GM21619 (cell line): ENCODE measurements around the gene IMP3.
"Not testable (repeated sequence)": the region's sequence is repeated elsewhere in the genome, so short reads cannot be mapped to it uniquely, and the experiment has no call there.

ENCODE experiments used
- ATAC-seq: cut with Tn5 transposase; IDR thresholded peaks from one replicate; pipeline ENCODE4 v1.9.1; 2021; ENCODE audit not compliant: unreplicated experiment

The IMP3 gene, protein sequence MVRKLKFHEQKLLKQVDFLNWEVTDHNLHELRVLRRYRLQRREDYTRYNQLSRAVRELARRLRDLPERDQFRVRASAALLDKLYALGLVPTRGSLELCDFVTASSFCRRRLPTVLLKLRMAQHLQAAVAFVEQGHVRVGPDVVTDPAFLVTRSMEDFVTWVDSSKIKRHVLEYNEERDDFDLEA

DNA sequence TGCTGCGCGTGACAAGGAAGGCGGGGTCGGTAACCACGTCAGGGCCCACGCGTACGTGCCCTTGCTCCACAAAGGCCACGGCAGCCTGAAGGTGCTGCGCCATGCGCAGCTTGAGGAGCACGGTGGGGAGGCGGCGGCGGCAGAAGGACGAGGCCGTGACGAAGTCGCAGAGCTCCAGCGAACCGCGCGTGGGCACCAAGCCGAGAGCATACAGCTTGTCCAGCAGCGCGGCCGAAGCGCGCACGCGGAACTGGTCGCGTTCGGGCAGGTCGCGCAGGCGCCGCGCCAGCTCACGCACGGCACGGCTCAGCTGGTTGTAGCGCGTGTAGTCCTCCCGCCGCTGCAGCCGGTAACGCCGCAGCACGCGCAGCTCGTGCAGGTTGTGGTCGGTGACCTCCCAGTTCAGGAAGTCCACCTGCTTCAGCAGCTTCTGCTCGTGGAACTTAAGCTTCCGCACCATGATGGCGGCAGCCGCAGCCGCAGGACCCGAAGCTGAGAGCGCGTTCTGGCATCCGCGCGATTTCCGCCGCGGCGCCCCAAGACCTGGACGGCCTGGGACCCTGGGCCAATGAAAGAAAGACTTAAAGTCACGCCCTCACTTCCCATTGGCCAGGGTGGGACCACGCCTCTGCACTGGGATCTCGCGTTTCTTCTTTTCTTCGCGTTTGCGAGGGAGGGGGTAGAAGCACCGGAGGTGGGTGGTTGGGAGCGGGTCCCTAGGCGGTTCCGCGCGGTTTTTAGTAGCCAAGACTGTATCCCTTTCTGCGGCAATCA, at the start of gene IMP3:
Gene IMP3, minus strand, starts transcription at position 516 of the 774 bp plus-strand sequence. Its CDS starts 56 bp downstream, at position 460.
- peak; percentile 85 for ATAC-seq

DNA sequence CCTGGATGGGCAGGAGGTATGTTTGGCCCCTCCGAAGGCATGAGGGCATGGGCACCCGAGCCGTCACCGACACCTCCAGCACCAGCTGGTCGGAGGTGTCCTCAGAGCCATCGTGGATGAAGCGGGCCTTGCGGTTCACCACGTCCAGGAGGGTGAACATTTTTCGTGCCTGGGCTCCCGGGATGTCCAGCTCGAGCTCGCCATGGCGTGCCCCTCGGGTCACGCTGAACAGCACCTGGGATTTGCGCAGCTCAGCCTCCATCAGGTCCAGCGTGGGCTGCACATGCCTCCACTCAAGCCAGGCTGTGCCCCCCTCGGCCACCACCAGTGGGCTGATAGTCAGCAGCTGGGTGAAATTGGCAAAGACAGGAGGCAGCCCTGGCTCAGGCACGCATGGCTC, 49.4 kb upstream of the IMP3 start:
- ATAC-seq, result not testable (repeated sequence)

GRCh38 chr15:75688831-75689230, 48.8 kb upstream of the IMP3 start:
- no peak for ATAC-seq

GRCh38 chr15:75688278-75688557, 48.2 kb upstream of the IMP3 start:
- ATAC-seq, result no peak

- no peak for ATAC-seq
These were observed 47.7 kb upstream of the IMP3 start for GRCh38 chr15:75687486-75688277.

GRCh38 chr15:75686212-75686642, 46.2 kb upstream of the IMP3 start:
- ATAC-seq, result not testable (repeated sequence)

- no peak for ATAC-seq
These were observed 45.2 kb upstream of the IMP3 start for GRCh38 chr15:75685195-75685594.

- ATAC-seq, result no peak
These were observed 44.6 kb upstream of the IMP3 start for GRCh38 chr15:75684648-75685047.

- ATAC-seq, result peak; percentile 58
These were observed 43.8 kb upstream of the IMP3 start for GRCh38 chr15:75683646-75684312.

DNA sequence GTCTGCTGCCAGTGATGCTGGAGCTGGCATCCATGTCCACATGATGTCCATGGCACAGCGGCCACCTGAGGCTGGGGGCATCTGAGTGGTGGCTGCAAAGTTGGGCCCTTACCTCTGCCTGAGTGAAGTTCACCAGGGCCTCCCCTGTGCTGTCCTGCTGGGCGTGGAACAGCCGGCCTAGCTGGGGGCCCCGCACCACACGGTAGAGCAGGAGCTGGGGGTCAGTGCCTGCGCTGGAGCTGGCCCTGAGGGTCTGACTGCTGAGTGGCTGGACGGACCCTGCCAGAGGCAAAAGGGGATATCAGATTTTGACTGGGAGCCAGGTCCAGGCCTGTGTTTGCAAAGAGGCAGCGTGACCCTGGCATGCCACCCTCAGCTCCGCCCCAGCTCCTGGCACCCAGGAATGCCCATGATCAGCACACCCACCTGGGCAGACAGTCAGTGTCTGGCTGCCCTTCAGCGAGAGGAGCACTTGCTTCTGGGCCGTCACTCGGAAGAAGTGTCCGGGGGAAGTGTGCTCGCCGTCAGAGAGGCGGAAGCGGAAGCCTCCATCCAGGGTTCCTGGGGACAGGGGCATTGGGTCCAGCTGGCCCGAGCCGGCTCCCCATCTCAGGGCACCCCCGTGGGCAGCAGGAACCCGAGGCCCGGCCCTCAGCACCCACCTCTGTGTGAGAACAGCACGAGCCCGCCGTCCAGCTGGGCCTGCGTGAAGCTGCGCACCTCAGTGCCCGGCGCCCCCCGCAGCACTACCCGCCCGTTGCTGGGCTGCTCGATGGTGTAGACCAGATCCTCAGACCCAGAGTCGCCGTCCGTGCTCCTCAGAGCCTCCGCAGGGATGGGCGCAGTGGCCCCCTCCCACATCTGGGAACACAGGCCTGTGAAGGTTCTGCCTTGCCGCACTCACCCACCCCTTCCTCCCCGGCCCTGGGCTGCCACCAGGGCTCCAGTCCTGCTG, 42.4 kb upstream of the IMP3 start:
- no peak for ATAC-seq

- no peak for ATAC-seq
These were observed 40.2 kb upstream of the IMP3 start for GRCh38 chr15:75680007-75680789.

DNA sequence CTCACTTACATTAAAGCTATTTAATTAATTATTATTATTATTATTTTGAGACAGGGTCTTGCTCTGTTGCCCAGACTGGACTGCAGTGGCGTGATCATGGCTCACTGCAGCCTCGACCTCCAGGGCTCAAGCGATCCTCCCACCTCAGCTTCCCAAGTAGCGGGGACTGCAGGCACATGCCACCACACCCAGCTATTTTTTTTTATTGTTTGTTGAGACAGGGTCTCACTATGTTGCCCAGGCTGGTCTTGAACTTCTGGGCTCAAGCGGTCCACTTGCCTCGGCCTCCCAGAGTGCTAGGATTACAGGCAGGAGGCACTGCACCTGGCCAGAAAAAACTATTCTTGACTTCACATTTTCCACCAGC, 38.3 kb upstream of the IMP3 start:
- not testable (repeated sequence) for ATAC-seq

- no peak for ATAC-seq
These were observed 37.7 kb upstream of the IMP3 start for GRCh38 chr15:75677465-75678323.

DNA sequence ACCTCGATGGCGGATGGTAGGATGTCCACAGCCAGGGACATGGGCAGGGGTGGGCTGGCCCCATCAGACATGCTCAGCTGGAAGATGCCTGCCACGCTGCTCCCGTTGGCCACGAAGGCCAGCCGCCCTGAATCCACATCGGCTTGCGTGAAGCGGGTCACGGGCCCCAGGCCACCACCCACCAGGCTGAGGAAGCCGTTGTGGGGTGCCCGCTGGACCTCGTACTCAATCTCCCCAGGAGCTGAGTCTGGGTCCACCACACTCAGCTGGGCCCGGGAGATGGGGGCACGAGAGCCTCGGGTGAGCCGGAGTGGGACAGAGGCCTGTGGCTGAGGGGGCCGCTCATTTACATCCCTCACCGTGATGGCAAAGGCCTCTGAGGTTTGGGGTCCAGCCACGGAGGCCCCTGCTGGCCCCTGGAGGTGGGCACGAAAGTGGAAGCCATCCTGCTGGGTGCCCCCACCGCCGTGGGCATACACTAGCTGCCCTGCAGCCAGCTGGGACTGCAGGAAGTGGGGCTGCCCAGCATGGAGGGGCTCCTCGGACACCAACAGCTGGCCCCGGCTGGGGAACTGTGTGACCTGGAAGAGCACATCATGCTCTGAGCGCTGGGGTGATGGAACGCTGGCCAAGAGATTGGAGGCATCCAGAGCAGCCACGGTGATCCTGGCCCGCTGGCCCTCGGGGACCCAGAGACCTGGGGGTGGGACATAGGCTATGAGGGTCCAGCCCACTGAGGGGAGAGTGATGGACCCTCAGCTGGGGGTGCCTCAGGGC, 36.9 kb upstream of the IMP3 start:
- ATAC-seq, result no peak

DNA sequence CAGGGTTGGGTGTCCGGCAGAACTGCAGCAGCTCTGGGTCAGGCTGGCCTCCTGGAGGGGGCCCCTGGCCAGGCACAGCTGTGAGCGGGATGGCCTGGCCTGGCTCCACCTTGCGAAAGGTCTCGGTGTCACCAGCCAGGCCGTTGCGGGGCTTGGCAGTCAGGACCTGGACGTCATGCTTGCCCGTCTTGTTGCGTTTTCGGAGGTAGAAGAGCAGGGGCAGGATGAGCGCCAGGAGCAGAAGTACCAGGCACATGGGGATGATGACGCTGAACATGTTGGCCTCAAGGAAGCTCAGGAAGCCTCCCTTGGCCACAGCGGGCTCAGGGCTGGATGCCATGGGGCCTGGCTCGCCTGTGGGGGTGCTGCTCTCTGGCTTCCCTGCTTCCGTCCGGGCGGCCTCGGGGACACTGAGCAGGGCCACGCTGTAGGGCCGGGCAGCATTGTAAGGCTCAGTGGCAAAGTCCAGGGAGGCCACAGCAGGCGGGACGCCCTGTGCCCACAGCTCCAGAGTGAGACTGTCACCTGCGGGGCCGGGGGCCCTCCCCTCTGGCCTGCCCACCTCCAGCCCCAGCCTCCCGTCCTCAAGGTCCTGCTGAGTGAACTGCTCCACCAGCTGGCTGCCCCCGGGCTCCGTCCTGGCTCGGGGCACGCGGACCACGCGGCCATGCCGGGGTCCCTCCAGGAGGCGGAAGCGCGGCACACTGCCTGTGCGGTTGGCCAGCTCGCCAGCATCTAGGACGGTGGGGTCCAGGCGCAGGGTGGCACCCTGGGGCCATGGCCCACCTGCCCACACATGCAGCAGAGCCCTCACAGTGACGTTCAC, 35.8 kb upstream of the IMP3 start:
- ATAC-seq, result no peak

DNA sequence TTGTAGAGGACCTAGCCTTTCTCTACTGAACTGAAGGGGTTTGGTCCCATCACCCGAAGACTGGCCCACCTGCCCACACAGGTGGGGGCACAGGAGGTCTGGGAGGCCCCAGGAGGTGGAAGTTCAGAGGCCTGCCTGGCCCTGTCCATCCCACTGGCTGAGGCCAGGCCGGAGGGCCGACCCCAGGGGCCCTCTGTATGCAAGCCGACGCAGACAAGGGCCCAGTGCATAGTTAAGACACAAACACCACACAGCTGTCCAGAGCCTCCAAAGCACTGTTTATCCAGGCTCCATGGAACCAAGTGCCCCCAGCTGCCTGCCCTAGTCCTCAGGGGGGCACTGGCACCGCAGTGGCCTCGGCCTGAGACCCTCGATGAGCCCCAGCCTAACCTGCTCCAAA, 34.3 kb upstream of the IMP3 start:
- ATAC-seq, result no peak
